WERI-Rb-1 (cell line): ENCODE results near the gene PTRH1.

Source experiments
- DNase-seq: peaks from one replicate; pipeline ENCODE4 v3.0.0-alpha.2; 2020
- H3K27ac ChIP-seq: fragments of 250-450 bp; sonication (Bioruptor Pico); 2 replicates; pipeline ENCODE4 v1.5.1; 2020; ENCODE audit warnings: mild to moderate bottlenecking, moderate library complexity
- H3K27me3 ChIP-seq: fragments of 250-450 bp; sonication (Bioruptor Pico); 2 replicates; pipeline ENCODE4 v1.5.1; 2021; ENCODE audit warnings: mild to moderate bottlenecking, low read depth, moderate library complexity; ENCODE audit not compliant: insufficient read depth, severe bottlenecking
- H3K36me3 ChIP-seq: fragments of 250-450 bp; sonication (Bioruptor Pico); 2 replicates; pipeline ENCODE4 v1.5.1; 2020; ENCODE audit warnings: mild to moderate bottlenecking, moderate library complexity
- H3K4me3 ChIP-seq: 2 replicates; pipeline ENCODE4 v1.5.1; 2011; ENCODE audit warnings: low read depth, mild to moderate bottlenecking, control low read depth, low read length
- H3K9me3 ChIP-seq: fragments of 250-450 bp; sonication (Bioruptor Pico); 2 replicates; pipeline ENCODE4 v1.5.1; 2021; ENCODE audit warnings: mild to moderate bottlenecking, moderate library complexity; ENCODE audit not compliant: severe bottlenecking
- TF ChIP-seq, protein P1 (sequence below): IDR thresholded peaks from 2 replicates; pipeline ENCODE4 v1.5.1; 2011; ENCODE audit warnings: low read depth, mild to moderate bottlenecking, control low read depth, inconsistent platforms, low read length

The PTRH1 gene

DNA sequence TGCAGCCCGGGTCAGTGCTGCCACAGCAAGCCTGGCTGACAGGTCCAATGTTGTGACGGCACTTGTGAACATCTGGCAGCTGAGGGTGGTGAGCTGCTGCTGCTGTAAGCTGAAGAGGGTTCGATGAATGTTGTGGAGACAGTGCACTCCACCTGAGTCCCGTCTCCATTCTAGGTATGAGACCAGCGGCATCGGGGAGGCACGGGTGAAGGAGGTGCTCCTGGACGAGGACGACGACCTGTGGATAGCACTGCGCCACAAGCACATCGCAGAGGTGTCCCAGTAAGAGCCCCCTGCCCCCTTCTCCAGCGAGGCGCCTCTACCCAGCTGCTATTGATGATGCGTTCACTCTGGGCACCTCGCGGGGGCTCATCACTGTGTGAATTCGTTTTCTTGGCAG lies 47.6 kb downstream of the PTRH1 start:
- H3K4me3 ChIP-seq, result no peak overlapping the region
- H3K9me3 ChIP-seq, result no peaks in the 10 kb centered on the region
- no peak overlapping the region for H3K27ac ChIP-seq
- no peaks in the 10 kb centered on the region for H3K27me3 ChIP-seq
- TF ChIP-seq, protein P1, sequence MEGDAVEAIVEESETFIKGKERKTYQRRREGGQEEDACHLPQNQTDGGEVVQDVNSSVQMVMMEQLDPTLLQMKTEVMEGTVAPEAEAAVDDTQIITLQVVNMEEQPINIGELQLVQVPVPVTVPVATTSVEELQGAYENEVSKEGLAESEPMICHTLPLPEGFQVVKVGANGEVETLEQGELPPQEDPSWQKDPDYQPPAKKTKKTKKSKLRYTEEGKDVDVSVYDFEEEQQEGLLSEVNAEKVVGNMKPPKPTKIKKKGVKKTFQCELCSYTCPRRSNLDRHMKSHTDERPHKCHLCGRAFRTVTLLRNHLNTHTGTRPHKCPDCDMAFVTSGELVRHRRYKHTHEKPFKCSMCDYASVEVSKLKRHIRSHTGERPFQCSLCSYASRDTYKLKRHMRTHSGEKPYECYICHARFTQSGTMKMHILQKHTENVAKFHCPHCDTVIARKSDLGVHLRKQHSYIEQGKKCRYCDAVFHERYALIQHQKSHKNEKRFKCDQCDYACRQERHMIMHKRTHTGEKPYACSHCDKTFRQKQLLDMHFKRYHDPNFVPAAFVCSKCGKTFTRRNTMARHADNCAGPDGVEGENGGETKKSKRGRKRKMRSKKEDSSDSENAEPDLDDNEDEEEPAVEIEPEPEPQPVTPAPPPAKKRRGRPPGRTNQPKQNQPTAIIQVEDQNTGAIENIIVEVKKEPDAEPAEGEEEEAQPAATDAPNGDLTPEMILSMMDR, result no peak
- DNase-seq, result no peak
- H3K36me3 ChIP-seq, result peaks cover 85% of the 10 kb centered on the region

GRCh38 chr9:127667127-127667844 lies 48.2 kb downstream of the PTRH1 start:
- no peaks in the 10 kb centered on the region for H3K9me3 ChIP-seq
- DNase-seq, result no peak
- H3K4me3 ChIP-seq, result no peak overlapping the region
- no peak overlapping the region for H3K27ac ChIP-seq
- peaks cover 83% of the 10 kb centered on the region for H3K36me3 ChIP-seq
- TF ChIP-seq, protein P1, result no peak
- no peaks in the 10 kb centered on the region for H3K27me3 ChIP-seq

DNA sequence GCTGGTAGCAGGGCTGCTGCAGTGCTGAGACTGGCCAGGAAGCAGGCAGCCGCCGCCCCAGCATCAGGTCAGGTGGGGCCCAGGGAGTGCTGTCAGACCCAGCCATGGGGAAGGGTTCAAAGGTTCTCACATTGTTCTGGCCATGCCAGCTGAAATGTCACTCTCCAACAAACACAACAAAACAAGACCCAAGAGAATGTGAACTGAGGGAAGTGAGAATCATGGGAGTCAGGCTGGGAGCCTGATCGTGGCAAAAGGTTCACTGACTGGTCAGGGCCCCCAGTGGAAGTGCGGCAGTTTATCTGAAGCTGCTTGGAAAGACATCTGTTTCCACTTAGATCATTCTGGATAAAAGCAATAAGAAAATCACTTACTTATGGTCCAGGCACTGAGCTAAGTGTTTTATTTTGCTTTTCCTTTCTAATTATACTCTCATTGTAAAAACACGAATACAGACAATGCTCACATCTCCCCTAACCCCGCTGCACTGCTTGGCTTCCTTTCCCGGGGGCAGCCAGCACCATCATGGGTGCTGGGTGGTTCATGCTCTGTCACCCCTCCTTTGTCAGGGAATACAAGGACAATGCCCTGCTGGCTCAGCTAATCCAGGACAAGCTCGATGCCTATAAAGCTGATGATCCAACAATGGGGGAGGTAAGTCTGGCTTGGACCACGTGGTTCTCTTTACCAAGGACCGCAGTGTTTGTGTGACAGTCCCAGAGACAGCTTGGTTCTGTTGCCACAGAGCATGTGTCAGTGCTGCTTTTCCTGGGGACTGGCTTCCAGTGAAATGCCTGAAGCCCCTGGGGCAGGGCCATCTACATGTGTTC lies 50.6 kb downstream of the PTRH1 start:
- peaks cover 69% of the 10 kb centered on the region for H3K36me3 ChIP-seq

GRCh38 chr9:127664324-127664677 lies 51.2 kb downstream of the PTRH1 start:
- H3K27me3 ChIP-seq, result no peaks in the 10 kb centered on the region
- TF ChIP-seq, protein P1, result no peak
- H3K27ac ChIP-seq, result peak overlapping the region; percentile 95
- H3K36me3 ChIP-seq, result peaks cover 66% of the 10 kb centered on the region
- H3K9me3 ChIP-seq, result no peaks in the 10 kb centered on the region
- no peak overlapping the region for H3K4me3 ChIP-seq
- DNase-seq, result no peak

More for the DNA sequence above, 50.6 kb downstream of the PTRH1 start:
- H3K4me3 ChIP-seq, result no peak overlapping the region
- H3K27me3 ChIP-seq, result no peaks in the 10 kb centered on the region
- TF ChIP-seq, protein P1, result no peak
- H3K9me3 ChIP-seq, result no peaks in the 10 kb centered on the region
- DNase-seq, result peak; percentile 95
- H3K27ac ChIP-seq, result peak overlapping the region; percentile 95
